SU-DHL-6 (cell line): ENCODE data around the gene VSX2.

ENCODE experiments used
- H2AFZ ChIP-seq: fragments of 200-600 bp; sonication (generic); 2 replicates; pipeline ENCODE4 v1.6.1; 2014; ENCODE audit warnings: low read depth, mild to moderate bottlenecking, moderate library complexity, mixed read lengths, antibody characterized with exemption, low read length; ENCODE audit not compliant: severe bottlenecking
- H3F3A ChIP-seq: fragments of 200-600 bp; shearing (Covaris generic); 2 replicates; pipeline ENCODE4 v1.6.0; 2016; ENCODE audit warnings: antibody characterized with exemption, mild to moderate bottlenecking; ENCODE audit not compliant: insufficient read depth
- H3K27ac ChIP-seq: fragments of 200-600 bp; sonication (generic); 2 replicates; pipeline ENCODE4 v1.5.1; 2016; ENCODE audit warnings: low read depth, mild to moderate bottlenecking, low read length, moderate library complexity, mixed read lengths
- H3K27me3 ChIP-seq: fragments of 200-600 bp; sonication (generic), shearing (Covaris generic); 2 replicates; pipeline ENCODE4 v1.6.0; 2014; ENCODE audit warnings: mild to moderate bottlenecking, low read length
- H3K36me3 ChIP-seq: fragments of 200-600 bp; sonication (generic); 2 replicates; pipeline ENCODE4 v1.6.1; 2014; ENCODE audit warnings: mild to moderate bottlenecking, low read length, mixed read lengths
- H3K4me2 ChIP-seq: fragments of 300-600, 200-600 bp; shearing (Covaris generic), sonication (generic); 2 replicates; pipeline ENCODE4 v1.6.0; 2014; ENCODE audit warnings: low read length, low read depth, mild to moderate bottlenecking; ENCODE audit not compliant: poor library complexity, severe bottlenecking
- H3K4me3 ChIP-seq: fragments of 200-600 bp; sonication (generic); 2 replicates; pipeline ENCODE4 v1.5.1; 2014; ENCODE audit warnings: antibody characterized with exemption, low read length, mild to moderate bottlenecking, mixed read lengths; ENCODE audit not compliant: insufficient read depth, poor library complexity, severe bottlenecking
- H3K79me2 ChIP-seq: fragments of 200-600 bp; sonication (generic); 2 replicates; pipeline ENCODE4 v1.6.1; 2014; ENCODE audit warnings: mild to moderate bottlenecking, low read length, moderate library complexity; ENCODE audit not compliant: insufficient read depth
- H3K9ac ChIP-seq: fragments of 200-600 bp; sonication (generic); 2 replicates; pipeline ENCODE4 v1.7.0; 2014; ENCODE audit warnings: mild to moderate bottlenecking, low read length
- H3K9me2 ChIP-seq: fragments of 200-600 bp; sonication (generic); replicated peaks from 2 replicates; pipeline ENCODE4 v1.6.1; 2014; ENCODE audit warnings: low read length; ENCODE audit not compliant: insufficient read depth
- H3K9me3 ChIP-seq: fragments of 200-600 bp; sonication (generic); 2 replicates; pipeline ENCODE4 v1.6.1; 2014; ENCODE audit warnings: low read length, mixed read lengths; ENCODE audit not compliant: insufficient read depth
- H4K20me1 ChIP-seq: fragments of 200-600 bp; sonication (generic); 2 replicates; pipeline ENCODE4 v1.6.1; 2014; ENCODE audit warnings: low read depth, mild to moderate bottlenecking, antibody characterized with exemption, low read length, moderate library complexity, mixed read lengths
- CTCF ChIP-seq: fragments of 200-600 bp; sonication (generic); IDR thresholded peaks from one replicate; pipeline ENCODE4 v1.5.1; 2017; ENCODE audit warnings: antibody characterized with exemption, mild to moderate bottlenecking, low read length, moderate library complexity; ENCODE audit not compliant: insufficient read depth, poor library complexity, severe bottlenecking
- EZH2phosphoT487 ChIP-seq: fragments of 200-600 bp; sonication (generic), shearing (Covaris generic); conservative IDR thresholded peaks from 2 replicates; pipeline ENCODE4 v1.6.1; 2018; ENCODE audit warnings: mild to moderate bottlenecking, antibody characterized with exemption, low read length, moderate library complexity, mixed read lengths

VSX2 gene

GRCh38 chr14:74301594-74302151 is 62.4 kb downstream of the VSX2 start:
- Histone ChIP-seq H3K9me3 (no peaks in the 10 kb centered on the region), H2AFZ (no peak overlapping the region), H3K79me2 (peaks cover 18% of the 10 kb centered on the region), H3K9ac (peak overlapping the region; percentile 74), H3K4me3 (peak overlapping the region; percentile 76), H3K9me2 (no peaks in the 10 kb centered on the region), H3K4me2 (peak overlapping the region; percentile 77), H4K20me1 (no peaks in the 10 kb centered on the region), H3K27me3 (no peaks in the 10 kb centered on the region), H3K27ac (peak overlapping the region; percentile 54), H3K36me3 (no peaks in the 10 kb centered on the region), H3F3A (peaks cover 6% of the 10 kb centered on the region; the same call in 1 of the 2 replicates)
- TF ChIP-seq EZH2phosphoT487, result no peak

GRCh38 chr14:74302152-74302628 is 62.9 kb downstream of the VSX2 start:
- Histone ChIP-seq H3F3A (peaks cover 6% of the 10 kb centered on the region; the same call in 1 of the 2 replicates), H4K20me1 (no peaks in the 10 kb centered on the region), H3K9me2 (no peaks in the 10 kb centered on the region), H3K27me3 (no peaks in the 10 kb centered on the region), H3K27ac (peak overlapping the region; percentile 54), H2AFZ (peak overlapping the region; percentile 98), H3K9ac (peak overlapping the region; percentile 74), H3K36me3 (no peaks in the 10 kb centered on the region), H3K79me2 (peaks cover 18% of the 10 kb centered on the region), H3K9me3 (no peaks in the 10 kb centered on the region), H3K4me2 (peak overlapping the region; percentile 77), H3K4me3 (peak overlapping the region; percentile 76)
- TF ChIP-seq CTCF, result peak; percentile 38
- TF ChIP-seq EZH2phosphoT487, result no peak

- peak within 1 kb of the TSS; percentile 74 for H3K9ac ChIP-seq
- no peaks in the 10 kb centered on the region for H3K36me3 ChIP-seq
- peaks cover 6% of the 10 kb centered on the region; the same call in 1 of the 2 replicates for H3F3A ChIP-seq
- peak within 1 kb of the TSS; percentile 77 for H3K4me2 ChIP-seq
- H3K27ac ChIP-seq, result peak within 1 kb of the TSS; percentile 54
- no peaks in the 10 kb centered on the region for H3K27me3 ChIP-seq
- H3K9me3 ChIP-seq, result no peaks in the 10 kb centered on the region
- H3K4me3 ChIP-seq, result peak within 1 kb of the TSS; percentile 76
- H3K79me2 ChIP-seq, result peaks cover 18% of the 10 kb centered on the region
- TF ChIP-seq CTCF (peak; percentile 87), EZH2phosphoT487 (no peak)
- H2AFZ ChIP-seq, result peak within 1 kb of the TSS; percentile 98
- H4K20me1 ChIP-seq, result no peaks in the 10 kb centered on the region
- H3K9me2 ChIP-seq, result no peaks in the 10 kb centered on the region
Observed at GRCh38 chr14:74302634-74303569, 63.7 kb downstream of the VSX2 start, which contains the start of gene ABCD4. ABCD4 (minus strand) TSS chr14:74302934; CDS start chr14:74302912, 22 bp downstream.

GRCh38 chr14:74308695-74309094 is 69.4 kb downstream of the VSX2 start:
- Histone ChIP-seq H2AFZ (no peak overlapping the region), H3K79me2 (no peaks in the 10 kb centered on the region), H3K9ac (no peak overlapping the region), H3F3A (no peaks in the 10 kb centered on the region), H3K27me3 (no peaks in the 10 kb centered on the region), H3K27ac (no peak overlapping the region), H3K9me3 (no peaks in the 10 kb centered on the region), H3K36me3 (no peaks in the 10 kb centered on the region), H3K9me2 (no peaks in the 10 kb centered on the region), H3K4me3 (no peak overlapping the region), H4K20me1 (no peaks in the 10 kb centered on the region), H3K4me2 (no peak overlapping the region)
- no peak for TF ChIP-seq CTCF
- TF ChIP-seq EZH2phosphoT487, result no peak
